Effector memory CD4-positive, alpha-beta T cell (primary cell): ENCODE results near the gene CHST12.
"Not testable (repeated sequence)": the region's sequence is repeated elsewhere in the genome, so short reads cannot be mapped to it uniquely, and the experiment has no call there.

ENCODE experiments used
- DNase-seq, 3 donors: peaks; one replicate each; pipeline ENCODE4 v3.0.0-alpha.2; 2020
- H3K27ac ChIP-seq: 2 replicates; pipeline ENCODE4 v1.7.0; 2013; ENCODE audit warnings: mild to moderate bottlenecking, low read length, moderate library complexity; ENCODE audit not compliant: insufficient read depth, poor library complexity, severe bottlenecking
- H3K27me3 ChIP-seq: replicated peaks from 2 replicates; pipeline ENCODE4 v1.7.0; 2013; ENCODE audit warnings: mild to moderate bottlenecking, low read length; ENCODE audit not compliant: insufficient read depth, control insufficient read depth, poor library complexity, severe bottlenecking
- H3K36me3 ChIP-seq: 2 replicates; pipeline ENCODE4 v1.7.0; 2013; ENCODE audit warnings: mild to moderate bottlenecking, low read length, moderate library complexity; ENCODE audit not compliant: control insufficient read depth, insufficient read depth
- H3K4me1 ChIP-seq: 2 replicates; pipeline ENCODE4 v1.7.0; 2013; ENCODE audit warnings: low read length, mild to moderate bottlenecking; ENCODE audit not compliant: control insufficient read depth, insufficient read depth, poor library complexity, severe bottlenecking
- H3K4me3 ChIP-seq: 2 replicates; pipeline ENCODE4 v1.7.0; 2013; ENCODE audit warnings: low read length, low read depth, mild to moderate bottlenecking; ENCODE audit not compliant: insufficient read depth, poor library complexity, severe bottlenecking
- H3K9me3 ChIP-seq: 2 replicates; pipeline ENCODE4 v1.7.0; 2013; ENCODE audit warnings: mild to moderate bottlenecking, low read length, moderate library complexity; ENCODE audit not compliant: control insufficient read depth

The CHST12 gene

GRCh38 chr7:2452643-2453270, 49.3 kb downstream of the CHST12 start:
- H3K4me1 ChIP-seq = peaks cover 13% of the 10 kb centered on the region
- H3K4me3 ChIP-seq = no peak overlapping the region
- H3K9me3 ChIP-seq = no peaks in the 10 kb centered on the region
- H3K27ac ChIP-seq = no peak overlapping the region
- H3K27me3 ChIP-seq = no peaks in the 10 kb centered on the region
- DNase-seq = no peak
- no peaks in the 10 kb centered on the region for H3K36me3 ChIP-seq

DNA sequence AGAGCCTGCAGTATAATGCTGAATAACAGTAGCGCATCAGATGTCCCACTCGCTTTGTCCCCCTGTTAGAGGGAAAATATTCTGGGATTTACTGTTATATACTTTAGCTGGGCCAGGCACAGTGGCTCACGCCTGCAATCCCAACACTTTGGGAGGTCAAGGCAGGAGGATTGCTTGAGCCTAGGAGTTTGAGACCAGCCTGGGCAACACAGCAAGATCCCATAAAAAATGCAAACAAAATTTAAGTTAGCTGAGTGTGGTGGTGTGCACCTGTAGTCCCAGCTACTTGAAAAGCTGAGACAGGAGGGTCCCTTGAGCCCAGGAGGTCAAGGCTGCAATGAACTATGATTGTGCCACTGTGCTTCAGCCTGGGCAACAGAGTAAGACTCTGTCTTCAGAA, 50.4 kb downstream of the CHST12 start:
- not testable (repeated sequence) for H3K27me3 ChIP-seq, H3K9me3 ChIP-seq, DNase-seq, H3K27ac ChIP-seq, H3K4me3 ChIP-seq, H3K36me3 ChIP-seq
- H3K4me1 ChIP-seq = peaks cover 18% of the 10 kb centered on the region

DNA sequence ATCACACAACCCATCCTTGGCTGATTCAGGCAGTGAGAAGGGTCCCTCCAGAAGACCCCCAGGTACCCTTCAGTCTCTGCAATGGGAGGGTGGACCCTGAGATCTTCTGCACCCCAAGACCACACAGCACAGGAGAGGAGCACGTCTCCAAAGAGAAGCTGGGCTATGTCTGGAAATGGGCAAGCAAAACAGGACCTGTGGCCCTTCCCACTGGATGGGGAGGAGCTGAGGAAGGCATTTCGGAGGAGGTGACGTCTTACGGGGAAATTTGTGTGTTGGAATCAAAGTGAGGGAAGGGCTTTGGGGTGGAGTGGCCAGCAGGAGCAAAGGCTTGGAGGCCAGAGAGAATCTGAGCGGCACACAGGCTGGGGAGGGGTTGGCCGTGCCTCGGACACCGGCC, 56.3 kb downstream of the CHST12 start:
- H3K27ac ChIP-seq = no peak overlapping the region
- no peaks in the 10 kb centered on the region for H3K36me3 ChIP-seq
- H3K4me3 ChIP-seq = no peak overlapping the region
- H3K27me3 ChIP-seq = no peaks in the 10 kb centered on the region
- H3K4me1 ChIP-seq = peaks cover 7% of the 10 kb centered on the region
- no peaks in the 10 kb centered on the region for H3K9me3 ChIP-seq
- no peak for DNase-seq

- H3K36me3 ChIP-seq = no peaks in the 10 kb centered on the region
- H3K27ac ChIP-seq = no peak overlapping the region
- H3K27me3 ChIP-seq = no peaks in the 10 kb centered on the region
- no peak for DNase-seq
- no peak overlapping the region for H3K4me3 ChIP-seq
- H3K9me3 ChIP-seq = no peaks in the 10 kb centered on the region
- peaks cover 7% of the 10 kb centered on the region for H3K4me1 ChIP-seq
Measured at GRCh38 chr7:2460188-2460587, 56.8 kb downstream of the CHST12 start.

DNA sequence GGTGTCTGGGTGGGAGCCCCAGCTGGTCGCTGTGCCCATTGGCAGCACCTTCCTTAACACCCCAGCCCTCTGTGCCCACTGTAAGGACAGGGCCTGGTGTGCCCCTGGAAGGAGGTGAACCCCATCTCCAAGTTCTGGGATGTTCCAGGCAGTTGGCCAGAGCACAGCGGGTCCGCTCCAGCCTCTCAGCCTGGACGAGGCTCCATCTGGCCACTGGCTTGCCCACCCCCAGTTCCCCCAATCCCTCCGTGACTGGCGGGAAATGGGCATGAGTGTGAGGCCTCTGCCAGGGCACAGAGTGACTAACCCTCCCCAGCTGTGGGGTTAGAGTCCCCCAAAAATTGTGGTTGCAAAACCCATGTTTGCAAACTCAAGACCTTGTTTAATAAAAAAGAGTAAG, 57.2 kb downstream of the CHST12 start:
- Histone ChIP-seq H3K27ac (no peak overlapping the region), H3K4me1 (peaks cover 7% of the 10 kb centered on the region), H3K9me3 (no peaks in the 10 kb centered on the region), H3K4me3 (no peak overlapping the region), H3K36me3 (no peaks in the 10 kb centered on the region), H3K27me3 (no peaks in the 10 kb centered on the region)
- DNase-seq = no peak

GRCh38 chr7:2461268-2462026, 58.0 kb downstream of the CHST12 start:
- H3K9me3 ChIP-seq = no peaks in the 10 kb centered on the region
- H3K4me3 ChIP-seq = no peak overlapping the region
- H3K27me3 ChIP-seq = no peaks in the 10 kb centered on the region
- H3K36me3 ChIP-seq = no peaks in the 10 kb centered on the region
- DNase-seq = no peak
- peaks cover 7% of the 10 kb centered on the region for H3K4me1 ChIP-seq
- no peak overlapping the region for H3K27ac ChIP-seq

DNA sequence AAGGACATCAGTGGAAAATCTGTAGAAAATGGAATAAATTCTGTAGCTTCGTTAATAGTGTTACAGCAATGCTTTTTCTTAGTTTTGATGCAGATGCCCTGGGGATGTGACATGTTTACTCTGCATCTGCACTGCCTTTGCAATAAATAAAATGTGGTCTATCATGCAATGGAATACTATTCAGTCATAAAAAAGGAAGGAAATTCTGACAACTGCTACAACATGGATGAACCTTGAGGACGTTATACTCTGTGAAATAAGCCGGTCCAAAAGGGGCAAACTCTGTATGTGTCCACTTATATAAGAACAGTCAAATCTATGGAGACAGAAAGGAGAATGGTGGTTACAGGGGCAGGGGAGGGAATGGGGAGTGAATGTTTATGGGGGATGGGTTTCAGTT, 59.3 kb downstream of the CHST12 start:
- Histone ChIP-seq H3K36me3 (no peaks in the 10 kb centered on the region), H3K9me3 (no peaks in the 10 kb centered on the region), H3K4me3 (no peak overlapping the region), H3K27me3 (no peaks in the 10 kb centered on the region), H3K27ac (no peak overlapping the region), H3K4me1 (peaks cover 5% of the 10 kb centered on the region)
- DNase-seq = no peak

- H3K27me3 ChIP-seq = no peaks in the 10 kb centered on the region
- no peak overlapping the region for H3K27ac ChIP-seq
- no peaks in the 10 kb centered on the region for H3K36me3 ChIP-seq
- DNase-seq = no peak
- no peaks in the 10 kb centered on the region for H3K4me1 ChIP-seq
- H3K9me3 ChIP-seq = no peaks in the 10 kb centered on the region
- H3K4me3 ChIP-seq = no peak overlapping the region
Measured at GRCh38 chr7:2465928-2466327, 62.5 kb downstream of the CHST12 start.

GRCh38 chr7:2466675-2467074, 63.3 kb downstream of the CHST12 start:
- no peak overlapping the region for H3K4me3 ChIP-seq
- no peaks in the 10 kb centered on the region for H3K27me3 ChIP-seq
- DNase-seq = no peak
- no peaks in the 10 kb centered on the region for H3K9me3 ChIP-seq
- no peak overlapping the region for H3K27ac ChIP-seq
- no peaks in the 10 kb centered on the region for H3K4me1 ChIP-seq
- no peaks in the 10 kb centered on the region for H3K36me3 ChIP-seq

DNA sequence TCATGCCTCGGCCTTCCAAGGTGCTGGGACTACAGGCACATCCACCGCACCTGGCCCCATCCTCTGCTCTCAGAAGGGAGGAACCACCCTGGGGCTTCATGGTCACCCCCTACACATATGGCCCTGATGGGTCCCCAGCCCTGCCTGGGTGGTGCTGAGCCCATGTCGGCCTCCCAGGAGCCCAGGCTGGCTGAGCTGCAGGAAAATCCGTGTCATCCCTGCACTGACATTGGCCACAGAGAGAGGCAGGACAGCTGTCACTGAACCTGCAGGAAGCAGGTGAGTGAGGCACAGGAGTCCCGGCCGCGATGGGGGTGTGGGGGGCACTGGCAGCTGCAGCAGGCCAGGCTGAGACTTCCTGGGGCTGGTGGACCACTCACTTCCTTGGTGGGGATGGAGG, 64.8 kb downstream of the CHST12 start:
- DNase-seq = no peak
- no peaks in the 10 kb centered on the region for H3K36me3 ChIP-seq
- H3K27me3 ChIP-seq = no peaks in the 10 kb centered on the region
- no peaks in the 10 kb centered on the region for H3K9me3 ChIP-seq
- no peak overlapping the region for H3K4me3 ChIP-seq
- H3K27ac ChIP-seq = no peak overlapping the region
- no peaks in the 10 kb centered on the region for H3K4me1 ChIP-seq
